Activated CD4-positive, alpha-beta T cell treated with anti-CD3 and anti-CD28 coated beads, Interleukin-2, amount 10 ng/mL, durations not matched to agents 7 days and 5 days (primary cell): ENCODE data around the gene CNTNAP5. TPM values are rescaled to one million over a fixed set of nuclear protein-coding genes. Genes with fewer than 3 reads are reported as not detected.
"Not testable (repeated sequence)": the region's sequence is repeated elsewhere in the genome, so short reads cannot be mapped to it uniquely, and the experiment has no call there.

Source experiments
- CTCF ChIA-PET: fragments of 350-600 bp; sonication (Branson Sonifier 250); formaldehyde crosslinking; loops from one replicate; lab custom pipeline; 2021; ENCODE audit warnings: antibody characterized with exemption; lab: Charles Lee
- POLR2A ChIA-PET: fragments of 350-600 bp; sonication (Branson Sonifier 250); formaldehyde crosslinking; loops from one replicate; lab custom pipeline; 2021; ENCODE audit warnings: antibody characterized with exemption; lab: Charles Lee
- DNase-seq: peaks from one replicate; pipeline ENCODE4 v3.0.0-alpha.2; 2020
- H3K27ac Mint-ChIP-seq: one replicate; pipeline ENCODE4 v1.8.0; 2021; ENCODE audit warnings: mild to moderate bottlenecking, moderate library complexity, mixed read lengths
- H3K27me3 Mint-ChIP-seq: one replicate; pipeline ENCODE4 v1.8.0; 2021; ENCODE audit warnings: mixed read lengths
- H3K36me3 Mint-ChIP-seq: one replicate; pipeline ENCODE4 v1.8.0; 2021; ENCODE audit warnings: low read depth, mixed read lengths
- H3K4me1 Mint-ChIP-seq: one replicate; pipeline ENCODE4 v1.8.0; 2021; ENCODE audit warnings: mixed read lengths
- H3K4me3 Mint-ChIP-seq: one replicate; pipeline ENCODE4 v1.8.0; 2021; ENCODE audit warnings: mild to moderate bottlenecking, moderate library complexity, mixed read lengths
- H3K9me3 Mint-ChIP-seq: one replicate; pipeline ENCODE4 v1.8.0; 2021; ENCODE audit warnings: mixed read lengths
- total RNA-seq, 2 experiments: library from RNA; stranded (reverse); gene quantifications; one replicate each; pipeline ENCODE4 v1.2.3, GENCODE V29; 2021

Gene CNTNAP5
- total RNA-seq, 2 experiments from 2014 or later: not detected

- DNase-seq: no peak
- CTCF ChIA-PET: interaction anchor here (1.2 kb wide), 1 partner anchor 16 kb away, joined by 3 read pairs; no protein-coding TSS in a partner anchor
- POLR2A ChIA-PET: no interaction called here
- no peaks in the 10 kb centered on the region for H3K4me1 Mint-ChIP-seq
- no peaks in the 10 kb centered on the region for H3K27me3 Mint-ChIP-seq
- H3K9me3 Mint-ChIP-seq: no peaks in the 10 kb centered on the region
- H3K4me3 Mint-ChIP-seq: no peak overlapping the region
- H3K36me3 Mint-ChIP-seq: no peaks in the 10 kb centered on the region
- H3K27ac Mint-ChIP-seq: no peak overlapping the region
These were observed 300.8 kb downstream of the CNTNAP5 start for GRCh38 chr2:124325667-124326440.

GRCh38 chr2:124327303-124327702, 302.2 kb downstream of the CNTNAP5 start:
- Mint-ChIP-seq H3K27ac (no peak overlapping the region), H3K4me3 (no peak overlapping the region), H3K27me3 (no peaks in the 10 kb centered on the region), H3K4me1 (no peaks in the 10 kb centered on the region), H3K9me3 (no peaks in the 10 kb centered on the region), H3K36me3 (no peaks in the 10 kb centered on the region)
- POLR2A ChIA-PET: no interaction called here
- no peak for DNase-seq
- CTCF ChIA-PET: interaction anchor here (1.2 kb wide), 1 partner anchor 15 kb away, joined by 3 read pairs; no protein-coding TSS in a partner anchor

GRCh38 chr2:124328397-124328796, 303.3 kb downstream of the CNTNAP5 start:
- Mint-ChIP-seq H3K27ac (no peak overlapping the region), H3K4me1 (no peaks in the 10 kb centered on the region), H3K9me3 (no peaks in the 10 kb centered on the region), H3K27me3 (no peaks in the 10 kb centered on the region), H3K36me3 (no peaks in the 10 kb centered on the region), H3K4me3 (no peak overlapping the region)
- CTCF ChIA-PET: no interaction called here
- POLR2A ChIA-PET: no interaction called here
- DNase-seq: no peak

- Mint-ChIP-seq H3K4me3 (no peak overlapping the region), H3K36me3 (no peaks in the 10 kb centered on the region), H3K27me3 (no peaks in the 10 kb centered on the region), H3K27ac (no peak overlapping the region), H3K9me3 (no peaks in the 10 kb centered on the region), H3K4me1 (no peaks in the 10 kb centered on the region)
- ChIA-PET CTCF (no interaction called here), POLR2A (no interaction called here)
- no peak for DNase-seq
These were observed 308.7 kb downstream of the CNTNAP5 start for GRCh38 chr2:124333784-124334183.

GRCh38 chr2:124335058-124335457, 310.0 kb downstream of the CNTNAP5 start:
- Mint-ChIP-seq H3K27me3 (no peaks in the 10 kb centered on the region), H3K27ac (no peak overlapping the region), H3K9me3 (no peaks in the 10 kb centered on the region), H3K36me3 (no peaks in the 10 kb centered on the region), H3K4me3 (no peak overlapping the region), H3K4me1 (no peaks in the 10 kb centered on the region)
- CTCF ChIA-PET: no interaction called here
- DNase-seq: no peak
- POLR2A ChIA-PET: no interaction called here

- Mint-ChIP-seq H3K36me3 (no peaks in the 10 kb centered on the region), H3K9me3 (peaks cover 2% of the 10 kb centered on the region), H3K4me1 (no peaks in the 10 kb centered on the region), H3K27me3 (no peaks in the 10 kb centered on the region), H3K4me3 (no peak overlapping the region), H3K27ac (no peak overlapping the region)
- POLR2A ChIA-PET: no interaction called here
- no peak for DNase-seq
- CTCF ChIA-PET: no interaction called here
These were observed 314.6 kb downstream of the CNTNAP5 start for GRCh38 chr2:124339709-124340108.

GRCh38 chr2:124343827-124344498, 318.9 kb downstream of the CNTNAP5 start:
- CTCF ChIA-PET: no interaction called here
- DNase-seq: no peak

GRCh38 chr2:124347209-124347608, 322.1 kb downstream of the CNTNAP5 start:
- DNase-seq: no peak
- ChIA-PET POLR2A (no interaction called here), CTCF (no interaction called here)
- Mint-ChIP-seq H3K36me3 (no peaks in the 10 kb centered on the region), H3K4me1 (no peaks in the 10 kb centered on the region), H3K27ac (no peak overlapping the region), H3K9me3 (peaks cover 2% of the 10 kb centered on the region), H3K27me3 (no peaks in the 10 kb centered on the region), H3K4me3 (no peak overlapping the region)

More at GRCh38 chr2:124343827-124344498, 318.9 kb downstream of the CNTNAP5 start:
- Mint-ChIP-seq H3K27ac (no peak overlapping the region), H3K9me3 (peaks cover 2% of the 10 kb centered on the region), H3K36me3 (no peaks in the 10 kb centered on the region), H3K27me3 (no peaks in the 10 kb centered on the region), H3K4me1 (no peaks in the 10 kb centered on the region), H3K4me3 (no peak overlapping the region)
- POLR2A ChIA-PET: no interaction called here

- CTCF ChIA-PET: no interaction called here
- no peaks in the 10 kb centered on the region for H3K36me3 Mint-ChIP-seq
- no peak overlapping the region for H3K4me3 Mint-ChIP-seq
- no peak overlapping the region for H3K27ac Mint-ChIP-seq
- POLR2A ChIA-PET: no interaction called here
- no peaks in the 10 kb centered on the region for H3K27me3 Mint-ChIP-seq
- H3K4me1 Mint-ChIP-seq: no peaks in the 10 kb centered on the region
- H3K9me3 Mint-ChIP-seq: peaks cover 4% of the 10 kb centered on the region
- no peak for DNase-seq
These were observed 328.6 kb downstream of the CNTNAP5 start for GRCh38 chr2:124353656-124354055.

GRCh38 chr2:124354466-124354865, 329.4 kb downstream of the CNTNAP5 start:
- H3K9me3 Mint-ChIP-seq: peaks cover 4% of the 10 kb centered on the region
- POLR2A ChIA-PET: no interaction called here
- H3K27ac Mint-ChIP-seq: no peak overlapping the region
- H3K4me1 Mint-ChIP-seq: no peaks in the 10 kb centered on the region
- no peaks in the 10 kb centered on the region for H3K36me3 Mint-ChIP-seq
- no peak overlapping the region for H3K4me3 Mint-ChIP-seq
- no peak for DNase-seq
- CTCF ChIA-PET: no interaction called here
- H3K27me3 Mint-ChIP-seq: no peaks in the 10 kb centered on the region

GRCh38 chr2:124361966-124362365, 336.9 kb downstream of the CNTNAP5 start:
- POLR2A ChIA-PET, H3K27me3 Mint-ChIP-seq, H3K27ac Mint-ChIP-seq, H3K4me3 Mint-ChIP-seq, H3K9me3 Mint-ChIP-seq, H3K36me3 Mint-ChIP-seq, H3K4me1 Mint-ChIP-seq, CTCF ChIA-PET, DNase-seq: not testable (repeated sequence)

GRCh38 chr2:124369181-124369580, 344.1 kb downstream of the CNTNAP5 start:
- POLR2A ChIA-PET: no interaction called here

GRCh38 chr2:124380221-124380749, 355.2 kb downstream of the CNTNAP5 start:
- ChIA-PET CTCF (no interaction called here), POLR2A (no interaction called here)
- Mint-ChIP-seq H3K9me3 (peaks cover 2% of the 10 kb centered on the region), H3K36me3 (no peaks in the 10 kb centered on the region), H3K27ac (no peak overlapping the region), H3K4me1 (no peaks in the 10 kb centered on the region), H3K4me3 (no peak overlapping the region), H3K27me3 (no peaks in the 10 kb centered on the region)
- DNase-seq: no peak

More at GRCh38 chr2:124369181-124369580, 344.1 kb downstream of the CNTNAP5 start:
- no peak for DNase-seq
- CTCF ChIA-PET: no interaction called here
- no peaks in the 10 kb centered on the region for H3K36me3 Mint-ChIP-seq
- no peak overlapping the region for H3K4me3 Mint-ChIP-seq
- no peaks in the 10 kb centered on the region for H3K4me1 Mint-ChIP-seq
- no peak overlapping the region for H3K27ac Mint-ChIP-seq
- peaks cover 6% of the 10 kb centered on the region for H3K9me3 Mint-ChIP-seq
- no peaks in the 10 kb centered on the region for H3K27me3 Mint-ChIP-seq
